ENCODE results near the gene NUDT16L1. TPM values are rescaled to one million over a fixed set of nuclear protein-coding genes. Genes with fewer than 3 reads are reported as not detected.

The NUDT16L1 gene
- total RNA-seq, 1 experiment from 2014 or later: 21.8 TPM

DNA sequence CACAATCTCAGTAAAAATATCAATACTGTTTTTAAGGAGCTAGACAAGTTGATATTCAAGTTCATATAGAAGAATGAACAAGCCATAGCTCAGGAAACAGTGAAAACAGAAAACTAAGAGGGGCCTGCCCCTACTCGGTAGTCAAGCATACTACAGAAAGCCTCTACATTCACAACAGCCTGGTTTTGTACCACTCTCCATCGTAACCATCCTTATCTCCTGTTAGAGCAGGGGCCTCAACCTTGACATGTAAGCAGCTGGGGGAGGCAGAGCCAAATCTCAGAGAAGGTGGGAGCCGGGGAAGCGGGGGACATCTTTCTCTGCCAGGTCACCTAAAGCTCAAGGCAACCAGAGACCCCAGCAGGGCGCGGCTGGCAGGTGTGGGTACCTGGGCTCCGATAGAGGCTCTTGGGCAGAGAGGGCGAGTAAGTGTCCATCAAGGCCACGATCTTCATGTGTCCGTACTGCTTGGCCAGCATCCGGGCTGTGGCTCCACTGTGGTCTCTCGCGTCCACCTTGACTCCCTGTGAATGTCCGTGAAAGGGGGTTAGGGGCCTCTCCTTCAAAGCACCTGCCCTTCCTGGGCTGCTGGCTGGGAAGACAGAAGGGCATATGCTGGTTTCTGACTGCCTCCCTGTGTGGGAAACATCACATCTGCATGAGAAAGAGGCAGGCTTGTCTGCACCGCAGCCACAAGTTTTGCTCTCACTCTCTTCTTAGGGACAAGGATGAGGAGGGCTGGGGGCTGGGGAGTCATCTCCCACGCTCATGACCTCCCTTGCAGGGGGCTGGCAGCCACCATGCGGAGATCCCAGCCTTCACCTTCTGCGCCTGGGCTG, 20.5 kb downstream of the NUDT16L1 start:
- intact Hi-C loops (cut with micrococcal nuclease): no loop called here
- Mint-ChIP-seq H3K27ac (ENCODE audit: low read depth, unreplicated experiment) (no peak overlapping the region), H3K27me3 (ENCODE audit: insufficient read depth, unreplicated experiment) (no peaks in the 10 kb centered on the region), H3K9me3 (ENCODE audit: unreplicated experiment) (no peaks in the 10 kb centered on the region), H3K4me3 (ENCODE audit: unreplicated experiment) (no peak overlapping the region), H3K4me1 (ENCODE audit: insufficient read depth, unreplicated experiment) (no peaks in the 10 kb centered on the region), H3K36me3 (ENCODE audit: insufficient read depth, unreplicated experiment) (peaks cover 68% of the 10 kb centered on the region)
- TF ChIP-seq, protein P1, sequence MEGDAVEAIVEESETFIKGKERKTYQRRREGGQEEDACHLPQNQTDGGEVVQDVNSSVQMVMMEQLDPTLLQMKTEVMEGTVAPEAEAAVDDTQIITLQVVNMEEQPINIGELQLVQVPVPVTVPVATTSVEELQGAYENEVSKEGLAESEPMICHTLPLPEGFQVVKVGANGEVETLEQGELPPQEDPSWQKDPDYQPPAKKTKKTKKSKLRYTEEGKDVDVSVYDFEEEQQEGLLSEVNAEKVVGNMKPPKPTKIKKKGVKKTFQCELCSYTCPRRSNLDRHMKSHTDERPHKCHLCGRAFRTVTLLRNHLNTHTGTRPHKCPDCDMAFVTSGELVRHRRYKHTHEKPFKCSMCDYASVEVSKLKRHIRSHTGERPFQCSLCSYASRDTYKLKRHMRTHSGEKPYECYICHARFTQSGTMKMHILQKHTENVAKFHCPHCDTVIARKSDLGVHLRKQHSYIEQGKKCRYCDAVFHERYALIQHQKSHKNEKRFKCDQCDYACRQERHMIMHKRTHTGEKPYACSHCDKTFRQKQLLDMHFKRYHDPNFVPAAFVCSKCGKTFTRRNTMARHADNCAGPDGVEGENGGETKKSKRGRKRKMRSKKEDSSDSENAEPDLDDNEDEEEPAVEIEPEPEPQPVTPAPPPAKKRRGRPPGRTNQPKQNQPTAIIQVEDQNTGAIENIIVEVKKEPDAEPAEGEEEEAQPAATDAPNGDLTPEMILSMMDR (IDR thresholded peaks at IDR 0.05; ENCODE audit: unreplicated experiment): no peak
- no TSS peak for BruUV-seq (replicated peaks)
- ChIA-PET CTCF (interaction anchor here (2.5 kb wide), 1 partner anchor 13 kb away, joined by 5 read pairs; no protein-coding TSS in a partner anchor), POLR2A (interaction anchor here (1.2 kb wide), 1 partner anchor 21 kb away, joined by 3 read pairs; the partner anchor contains the start of gene DNAAF8)
- DNase-seq (ENCODE audit: unreplicated experiment): no peak

DNA sequence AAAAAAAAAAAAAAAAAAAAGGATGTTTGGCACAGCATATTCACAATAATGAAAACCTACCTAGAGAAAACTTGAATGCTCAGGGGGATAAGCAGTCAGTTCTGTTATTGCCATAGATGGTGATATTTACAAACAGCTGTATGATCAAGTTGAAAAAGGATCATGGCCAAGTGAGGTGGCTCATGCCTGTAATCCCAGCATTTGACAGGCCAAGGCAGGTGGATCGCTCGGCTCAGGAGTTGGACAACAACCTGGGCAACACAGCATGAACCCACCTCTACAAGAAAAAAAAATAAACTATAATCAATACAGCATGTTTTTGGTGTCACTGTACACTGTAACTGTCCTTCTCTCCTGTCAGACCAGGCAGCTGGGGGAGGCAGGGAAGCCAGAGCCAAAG, 21.6 kb downstream of the NUDT16L1 start:
- Mint-ChIP-seq H3K36me3 (ENCODE audit: insufficient read depth, unreplicated experiment) (peaks cover 64% of the 10 kb centered on the region), H3K9me3 (ENCODE audit: unreplicated experiment) (no peaks in the 10 kb centered on the region), H3K4me1 (ENCODE audit: insufficient read depth, unreplicated experiment) (no peaks in the 10 kb centered on the region), H3K4me3 (ENCODE audit: unreplicated experiment) (no peak overlapping the region), H3K27me3 (ENCODE audit: insufficient read depth, unreplicated experiment) (no peaks in the 10 kb centered on the region), H3K27ac (ENCODE audit: low read depth, unreplicated experiment) (no peak overlapping the region)
- CTCF ChIA-PET: no interaction called here
- DNase-seq (ENCODE audit: unreplicated experiment): no peak
- POLR2A ChIA-PET: interaction anchor here (0.6 to 1.2 kb wide), 2 partner anchors 19 to 50 kb away, joined by 3 to 4 read pairs; partner anchors contain the start of gene DNAAF8
- intact Hi-C loops (cut with micrococcal nuclease): no loop called here
- no TSS peak for BruUV-seq (replicated peaks)
- TF ChIP-seq, protein P1 (IDR thresholded peaks at IDR 0.05; ENCODE audit: unreplicated experiment): no peak

DNA sequence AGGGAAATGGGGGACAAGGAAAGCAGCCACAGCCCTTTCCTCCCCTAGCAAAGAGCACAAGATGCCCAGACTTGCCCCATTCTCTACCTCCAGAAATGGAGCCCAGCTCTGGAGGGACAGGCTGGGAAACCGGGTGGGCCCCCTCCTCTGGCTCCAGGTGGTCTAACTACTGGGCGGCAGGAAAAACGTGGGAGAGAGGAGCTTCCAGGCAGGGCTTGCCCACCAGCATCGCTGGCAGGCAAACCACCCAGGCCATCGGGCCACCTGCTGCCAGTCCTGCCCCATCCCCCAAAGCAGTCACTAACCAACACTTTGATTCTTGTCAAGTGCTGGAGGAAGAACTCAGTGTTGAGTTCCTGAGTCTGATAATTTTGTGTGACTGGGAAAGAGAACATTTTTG, 25.1 kb downstream of the NUDT16L1 start:
- ChIA-PET POLR2A (no interaction called here), CTCF (no interaction called here)
- Mint-ChIP-seq H3K9me3 (ENCODE audit: unreplicated experiment) (no peaks in the 10 kb centered on the region), H3K4me1 (ENCODE audit: insufficient read depth, unreplicated experiment) (no peaks in the 10 kb centered on the region), H3K27ac (ENCODE audit: low read depth, unreplicated experiment) (no peak overlapping the region), H3K27me3 (ENCODE audit: insufficient read depth, unreplicated experiment) (no peaks in the 10 kb centered on the region), H3K36me3 (ENCODE audit: insufficient read depth, unreplicated experiment) (peaks cover 67% of the 10 kb centered on the region), H3K4me3 (ENCODE audit: unreplicated experiment) (no peak overlapping the region)
- TF ChIP-seq, protein P1 (IDR thresholded peaks at IDR 0.05; ENCODE audit: unreplicated experiment): no peak
- no TSS peak for BruUV-seq (replicated peaks)
- intact Hi-C loops (cut with micrococcal nuclease): no loop called here
- no peak for DNase-seq (ENCODE audit: unreplicated experiment)

DNA sequence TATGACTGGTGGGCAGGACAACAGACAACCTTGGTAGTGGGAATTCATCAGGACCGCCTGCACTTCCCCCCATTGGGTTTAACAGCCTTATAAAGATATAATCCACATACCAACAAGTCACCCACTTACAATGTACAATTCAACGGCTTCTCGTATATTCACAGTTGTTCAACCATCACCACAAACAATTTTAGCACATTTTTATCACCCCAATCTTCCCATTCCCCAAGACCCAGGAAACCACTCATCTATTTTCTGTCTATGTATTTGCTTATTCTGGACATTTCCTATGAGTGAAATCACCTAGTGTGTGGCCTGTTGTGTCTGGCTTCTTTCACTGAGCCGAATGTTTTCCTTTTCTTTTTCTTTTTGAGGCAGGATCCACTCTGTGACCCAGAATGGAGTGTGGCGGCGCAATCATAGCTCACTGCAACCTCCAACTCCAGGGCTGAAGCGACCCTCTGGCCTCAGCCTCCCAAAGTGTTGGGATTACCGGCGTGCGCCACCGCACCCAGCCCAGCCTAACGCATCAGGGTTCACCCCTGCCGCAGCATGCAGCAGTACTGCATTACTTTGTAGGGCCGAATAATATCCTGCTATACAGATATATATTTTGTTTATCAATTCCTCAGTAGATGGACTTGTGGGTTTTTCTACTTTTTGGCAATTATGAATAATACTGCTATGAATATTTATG, 29.9 kb downstream of the NUDT16L1 start:
- intact Hi-C loops (cut with micrococcal nuclease): no loop called here
- no peaks in the 10 kb centered on the region for H3K4me1 Mint-ChIP-seq (ENCODE audit: insufficient read depth, unreplicated experiment)
- ChIA-PET CTCF (no interaction called here), POLR2A (interaction anchor here (1.2 to 2.2 kb wide), 2 partner anchors 11 kb away, joined by 3 to 8 read pairs; partner anchors contain the start of genes ANKS3 and DNAAF8)
- TF ChIP-seq, protein P1 (IDR thresholded peaks at IDR 0.05; ENCODE audit: unreplicated experiment): no peak
- no peak for DNase-seq (ENCODE audit: unreplicated experiment)
- no peaks in the 10 kb centered on the region for H3K27me3 Mint-ChIP-seq (ENCODE audit: insufficient read depth, unreplicated experiment)
- H3K9me3 Mint-ChIP-seq (ENCODE audit: unreplicated experiment): no peaks in the 10 kb centered on the region
- H3K27ac Mint-ChIP-seq (ENCODE audit: low read depth, unreplicated experiment): no peak overlapping the region
- no TSS peak for BruUV-seq (replicated peaks)
- peaks cover 52% of the 10 kb centered on the region for H3K36me3 Mint-ChIP-seq (ENCODE audit: insufficient read depth, unreplicated experiment)
- H3K4me3 Mint-ChIP-seq (ENCODE audit: unreplicated experiment): no peak overlapping the region

Data from MCF 10A (cell line).